A673 (cell line): ENCODE data around the gene PRICKLE1.

Experiments
- CTCF ChIP-seq: fragments of 300-800, 200-600 bp; sonication (generic); conservative IDR thresholded peaks from 2 replicates; pipeline ENCODE4 v1.5.1; 2017; ENCODE audit warnings: low read depth, mild to moderate bottlenecking, antibody characterized with exemption, low read length, moderate library complexity, mixed read lengths
- EZH2 ChIP-seq: fragments of 200-600 bp; sonication (generic); IDR thresholded peaks from 2 replicates; pipeline ENCODE4 v1.6.1; 2017; ENCODE audit warnings: borderline replicate concordance, low read depth, mild to moderate bottlenecking, mixed read lengths, antibody characterized with exemption, low read length; ENCODE audit not compliant: poor library complexity, severe bottlenecking

- no peak for TF ChIP-seq CTCF
- no peak for TF ChIP-seq EZH2
Observed at GRCh38 chr12:42485823-42486222, 103.7 kb downstream of the PRICKLE1 start.
